ENCODE measurements around the gene FADS2. TPM values are rescaled to one million over a fixed set of nuclear protein-coding genes. Genes with fewer than 3 reads are reported as not detected.

The FADS2 gene
- total and polyA plus RNA-seq, 2 of the 13 experiments (the other 11 are each of a cell fraction or from before 2014, with no cell fraction given): 90.1 to 124 TPM

- TF ChIP-seq ZNF557 (CRISPR knock-in tag; IDR thresholded peaks at IDR 0.05) (no peak), TEF (CRISPR knock-in tag; IDR thresholded peaks at IDR 0.05) (no peak), SMAD3 (CRISPR knock-in tag; IDR thresholded peaks at IDR 0.05) (peak; percentile 81; the same call in 1 of the 2 replicates), ZNF615 (CRISPR knock-in tag; IDR thresholded peaks at IDR 0.05; ENCODE audit: borderline replicate concordance) (no peak), HNRNPH1 (optimal IDR thresholded peaks at IDR 0.05; ENCODE audit: low read depth, low read length) (no peak), ZNF564 (CRISPR knock-in tag; IDR thresholded peaks at IDR 0.05) (peak; percentile 97), CEBPB (IDR thresholded peaks at IDR 0.05; ENCODE audit: borderline replicate concordance, low read depth, low read length) (peak; percentile 97), ZNF674 (CRISPR knock-in tag; IDR thresholded peaks at IDR 0.05; ENCODE audit: low read depth) (no peak), ZNF572 (CRISPR knock-in tag; IDR thresholded peaks at IDR 0.05) (no peak), SSRP1 (CRISPR knock-in tag; IDR thresholded peaks at IDR 0.05) (no peak), RERE (CRISPR knock-in tag; IDR thresholded peaks at IDR 0.05; ENCODE audit: low read depth) (no peak), ZNF24 (IDR thresholded peaks at IDR 0.05) (0 out of 2 replicates have a peak, but pooled peaks have one; percentile 12), GATAD1 (CRISPR knock-in tag; IDR thresholded peaks at IDR 0.05) (peak; percentile 85), AHR (CRISPR knock-in tag; IDR thresholded peaks at IDR 0.05) (no peak), SOX13 (IDR thresholded peaks at IDR 0.05) (no peak), SOX13 (CRISPR knock-in tag; conservative IDR thresholded peaks at IDR 0.05 in 1 of 2, IDR thresholded peaks at IDR 0.05 in 1 of 2) (peak in 1 of 2 experiments; percentile 68; a peak in 2 of 4 replicates), DBP (CRISPR knock-in tag; IDR thresholded peaks at IDR 0.05; ENCODE audit: not compliant biosample characterization) (no peak), ZFAT (CRISPR knock-in tag; conservative IDR thresholded peaks at IDR 0.05) (no peak), PBX3 (CRISPR knock-in tag; IDR thresholded peaks at IDR 0.05; ENCODE audit: borderline replicate concordance) (no peak), RFXANK (CRISPR knock-in tag; IDR thresholded peaks at IDR 0.05) (no peak), TBX2 (CRISPR knock-in tag; IDR thresholded peaks at IDR 0.05; ENCODE audit: borderline replicate concordance) (peak; percentile 92), ZNF225 (CRISPR knock-in tag; IDR thresholded peaks at IDR 0.05) (no peak)
Observed at GRCh38 chr11:61816736-61817455, 11.2 kb upstream of the FADS2 start, which contains the start of gene FADS1 (continued).

Measured in HepG2 (cell line).